ENCODE results near the gene MYF5.
"Not testable (repeated sequence)": the region's sequence is repeated elsewhere in the genome, so short reads cannot be mapped to it uniquely, and the experiment has no call there.

MYF5 gene

GRCh38 chr12:80716696-80717469 lies at the start of gene MYF5:
Gene MYF5 (plus strand): TSS chr12:80716912. CDS start chr12:80717064, 152 bp downstream.
- no peak for DNase-seq (ENCODE audit: low spot score)

GRCh38 chr12:80670214-80670613 lies 46.5 kb upstream of the MYF5 start:
- DNase-seq (ENCODE audit: low spot score), result no peak

GRCh38 chr12:80676042-80676636 lies 40.6 kb upstream of the MYF5 start:
- not testable (repeated sequence) for DNase-seq (ENCODE audit: low spot score)

- no peak for DNase-seq (ENCODE audit: low spot score)
Observed at GRCh38 chr12:80676856-80677255, 39.9 kb upstream of the MYF5 start.

- DNase-seq (ENCODE audit: low spot score), result no peak
Observed at GRCh38 chr12:80677994-80678393, 38.7 kb upstream of the MYF5 start.

- no peak for DNase-seq (ENCODE audit: low spot score)
Observed at GRCh38 chr12:80679346-80680131, 37.2 kb upstream of the MYF5 start.

- no peak for DNase-seq (ENCODE audit: low spot score)
Observed at GRCh38 chr12:80681287-80681686, 35.4 kb upstream of the MYF5 start.

GRCh38 chr12:80681786-80682185 lies 34.9 kb upstream of the MYF5 start:
- no peak for DNase-seq (ENCODE audit: low spot score)

- DNase-seq (ENCODE audit: low spot score), result no peak
Observed at GRCh38 chr12:80684077-80684495, 32.6 kb upstream of the MYF5 start.

- no peak for DNase-seq (ENCODE audit: low spot score)
Observed at GRCh38 chr12:80690090-80690489, 26.6 kb upstream of the MYF5 start.

GRCh38 chr12:80690513-80690912 lies 26.2 kb upstream of the MYF5 start:
- DNase-seq (ENCODE audit: low spot score), result no peak

GRCh38 chr12:80692114-80692513 lies 24.6 kb upstream of the MYF5 start:
- DNase-seq (ENCODE audit: low spot score), result no peak

GRCh38 chr12:80697270-80697887 lies 19.3 kb upstream of the MYF5 start:
- no peak for DNase-seq (ENCODE audit: low spot score)

GRCh38 chr12:80698256-80698655 lies 18.5 kb upstream of the MYF5 start:
- DNase-seq (ENCODE audit: low spot score), result no peak

- DNase-seq (ENCODE audit: low spot score), result no peak
Observed at GRCh38 chr12:80698847-80699542, 17.7 kb upstream of the MYF5 start.

GRCh38 chr12:80700327-80700726 lies 16.4 kb upstream of the MYF5 start:
- no peak for DNase-seq (ENCODE audit: low spot score)

- no peak for DNase-seq (ENCODE audit: low spot score)
Observed at GRCh38 chr12:80701388-80701787, 15.3 kb upstream of the MYF5 start.

GRCh38 chr12:80702889-80703805 lies 13.6 kb upstream of the MYF5 start:
- no peak for DNase-seq (ENCODE audit: low spot score)

GRCh38 chr12:80704420-80704819 lies 12.3 kb upstream of the MYF5 start:
- no peak for DNase-seq (ENCODE audit: low spot score)

GRCh38 chr12:80707126-80707829 lies 9.4 kb upstream of the MYF5 start, which contains the start of gene MYF6:
Gene MYF6 (plus strand): TSS chr12:80707634. CDS start chr12:80707720, 86 bp downstream.
- DNase-seq (ENCODE audit: low spot score), result no peak
